GM18505 (cell line): ENCODE results near the gene FAF2.
A peak's percentile ranks its signal among the peaks of the same experiment; 100 is the strongest.

Source experiments
- ATAC-seq: cut with Tn5 transposase; IDR thresholded peaks from one replicate; pipeline ENCODE4 v1.9.1; 2021; ENCODE audit not compliant: unreplicated experiment
- POLR2A ChIP-seq: IDR thresholded peaks from 4 replicates; pipeline ENCODE4 v1.6.1; 2011; ENCODE audit warnings: borderline replicate concordance; ENCODE audit not compliant: insufficient read depth, insufficient read length; ENCODE audit errors: extremely low read depth

Gene FAF2

GRCh38 chr5:176413255-176413565 lies 35.0 kb upstream of the FAF2 start:
- no peak for ATAC-seq
- TF ChIP-seq POLR2A, result no peak

- no peak for ATAC-seq
- no peak for TF ChIP-seq POLR2A
Measured at GRCh38 chr5:176413709-176414191, 34.4 kb upstream of the FAF2 start.

GRCh38 chr5:176414704-176415103 lies 33.5 kb upstream of the FAF2 start:
- no peak for ATAC-seq
- no peak for TF ChIP-seq POLR2A

- ATAC-seq, result no peak
- no peak for TF ChIP-seq POLR2A
Measured at GRCh38 chr5:176415240-176415951, 32.8 kb upstream of the FAF2 start.

- TF ChIP-seq POLR2A, result peak; percentile 68
- peak; percentile 90 for ATAC-seq
Measured at GRCh38 chr5:176415952-176416924, 31.9 kb upstream of the FAF2 start, which contains the start of gene CLTB. TSS of gene CLTB (minus strand) at chr5:176416539. CDS start at chr5:176416363, 176 bp downstream.

- no peak for TF ChIP-seq POLR2A
- ATAC-seq, result no peak
Measured at GRCh38 chr5:176416965-176417364, 31.2 kb upstream of the FAF2 start.

- no peak for ATAC-seq
- TF ChIP-seq POLR2A, result no peak
Measured at GRCh38 chr5:176418251-176418650, 29.9 kb upstream of the FAF2 start.

GRCh38 chr5:176420086-176420485 lies 28.1 kb upstream of the FAF2 start:
- no peak for TF ChIP-seq POLR2A
- no peak for ATAC-seq

GRCh38 chr5:176420972-176421544 lies 27.1 kb upstream of the FAF2 start:
- ATAC-seq, result no peak
- no peak for TF ChIP-seq POLR2A

- no peak for TF ChIP-seq POLR2A
- no peak for ATAC-seq
Measured at GRCh38 chr5:176424181-176424580, 24.0 kb upstream of the FAF2 start.

GRCh38 chr5:176425138-176425537 lies 23.0 kb upstream of the FAF2 start:
- no peak for TF ChIP-seq POLR2A
- ATAC-seq, result no peak

GRCh38 chr5:176425791-176426190 lies 22.4 kb upstream of the FAF2 start:
- no peak for ATAC-seq
- no peak for TF ChIP-seq POLR2A

GRCh38 chr5:176426876-176427275 lies 21.3 kb upstream of the FAF2 start:
- no peak for TF ChIP-seq POLR2A
- no peak for ATAC-seq
